Stimulated activated CD8-positive, alpha-beta memory T cell treated with anti-CD3 and anti-CD28 coated beads, Interleukin-12 subunit alpha, Interleukin-12 subunit beta, amount 100 ng/mL, for 1 hour (primary cell): ENCODE measurements around the gene ASAH2.
"Not testable (repeated sequence)": the region's sequence is repeated elsewhere in the genome, so short reads cannot be mapped to it uniquely, and the experiment has no call there.

ENCODE experiments used
- DNase-seq: peaks from one replicate; pipeline ENCODE4 v3.0.0-alpha.2; 2020; ENCODE audit warnings: low read depth

Gene ASAH2

GRCh38 chr10:50254479-50254878 is 3.2 kb upstream of the ASAH2 start:
- no peak for DNase-seq

GRCh38 chr10:50250096-50250854 is 1.0 kb downstream of the ASAH2 start:
- DNase-seq: no peak

- no peak for DNase-seq
These were observed 2.7 kb downstream of the ASAH2 start for GRCh38 chr10:50248598-50248997.

GRCh38 chr10:50248062-50248461 is 3.3 kb downstream of the ASAH2 start:
- DNase-seq: no peak

GRCh38 chr10:50244201-50244600 is 7.1 kb downstream of the ASAH2 start:
- no peak for DNase-seq

GRCh38 chr10:50242777-50243176 is 8.5 kb downstream of the ASAH2 start:
- no peak for DNase-seq

GRCh38 chr10:50241478-50241877 is 9.8 kb downstream of the ASAH2 start:
- DNase-seq: not testable (repeated sequence)

GRCh38 chr10:50234486-50234885 is 16.8 kb downstream of the ASAH2 start:
- DNase-seq: no peak

- no peak for DNase-seq
These were observed 19.1 kb downstream of the ASAH2 start for GRCh38 chr10:50232261-50232639.

GRCh38 chr10:50231515-50232260 is 19.6 kb downstream of the ASAH2 start:
- DNase-seq: no peak

GRCh38 chr10:50229460-50229859 is 21.9 kb downstream of the ASAH2 start:
- DNase-seq: no peak

- DNase-seq: no peak
These were observed 22.6 kb downstream of the ASAH2 start for GRCh38 chr10:50228672-50229071.

GRCh38 chr10:50226610-50227009 is 24.7 kb downstream of the ASAH2 start:
- DNase-seq: no peak

GRCh38 chr10:50224330-50224952 is 26.9 kb downstream of the ASAH2 start:
- DNase-seq: no peak

GRCh38 chr10:50222199-50222598 is 29.1 kb downstream of the ASAH2 start:
- no peak for DNase-seq

- DNase-seq: no peak
These were observed 29.8 kb downstream of the ASAH2 start for GRCh38 chr10:50221470-50221869.

- no peak for DNase-seq
These were observed 31.7 kb downstream of the ASAH2 start for GRCh38 chr10:50219646-50220045.

- DNase-seq: no peak
These were observed 32.1 kb downstream of the ASAH2 start for GRCh38 chr10:50219200-50219599.

- no peak for DNase-seq
These were observed 34.4 kb downstream of the ASAH2 start for GRCh38 chr10:50216894-50217293.

- DNase-seq: no peak
These were observed 34.9 kb downstream of the ASAH2 start for GRCh38 chr10:50216418-50216817.

GRCh38 chr10:50211670-50212069 is 39.6 kb downstream of the ASAH2 start:
- no peak for DNase-seq

GRCh38 chr10:50210876-50211275 is 40.4 kb downstream of the ASAH2 start:
- no peak for DNase-seq
